Measurements from ENCODE around the gene CCN6. TPM values are rescaled to one million over a fixed set of nuclear protein-coding genes. Genes with fewer than 3 reads are reported as not detected.

Gene CCN6
- total RNA-seq, 4 donors from 2014 or later, result 0.25 to 7.6 (median 1.0) TPM; not detected in 1

GRCh38 chr6:112109262-112109661, 55.4 kb downstream of the CCN6 start:
- Histone ChIP-seq H3K4me1 (no peaks in the 10 kb centered on the region), H3K36me3 (peaks cover 32% of the 10 kb centered on the region), H3K27ac (no peak overlapping the region), H3K27me3 (no peaks in the 10 kb centered on the region), H3K9me3 (no peaks in the 10 kb centered on the region), H3K4me3 (no peak overlapping the region)
- DNase-seq (ENCODE audit: low spot score in 2 of 2), result no peak
- no peak for TF ChIP-seq POLR2AphosphoS5 (IDR thresholded peaks at IDR 0.05)
- no peak for TF ChIP-seq EP300 (IDR thresholded peaks at IDR 0.05)
- TF ChIP-seq POLR2A (IDR thresholded peaks at IDR 0.05), result no peak
- TF ChIP-seq CTCF (IDR thresholded peaks at IDR 0.05), result no peak
- WGBS, result 73% methylated on average over 9 of the region's 9 CpGs

DNA sequence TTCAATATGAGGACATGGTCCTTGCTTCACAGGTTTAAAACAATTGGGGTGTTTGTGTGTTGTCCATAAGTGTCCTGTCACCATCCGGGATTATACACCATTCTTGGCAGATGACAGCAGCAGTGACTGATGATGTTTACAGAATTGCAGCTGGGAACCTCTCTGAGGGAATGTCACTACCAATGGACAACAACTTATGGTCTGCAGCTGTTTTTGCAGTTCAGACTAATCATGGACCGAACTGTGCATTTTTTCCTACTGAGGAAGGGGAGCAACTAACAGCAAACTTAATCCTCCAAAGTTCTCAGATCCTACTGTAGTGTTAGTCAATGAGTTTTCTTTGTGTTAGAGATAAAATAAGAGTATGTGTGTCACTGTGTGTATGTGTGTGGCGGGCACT, 59.5 kb downstream of the CCN6 start:
- DNase-seq (ENCODE audit: low spot score in 2 of 2), result no peak
- H3K9me3 ChIP-seq, result no peaks in the 10 kb centered on the region
- WGBS, result 73% methylated on average over 3 of the region's 3 CpGs

GRCh38 chr6:112113918-112114317, 60.0 kb downstream of the CCN6 start:
- TF ChIP-seq POLR2AphosphoS5 (IDR thresholded peaks at IDR 0.05) (no peak), EP300 (IDR thresholded peaks at IDR 0.05) (no peak), POLR2A (IDR thresholded peaks at IDR 0.05) (no peak), CTCF (IDR thresholded peaks at IDR 0.05) (no peak)
- Histone ChIP-seq H3K9me3 (no peaks in the 10 kb centered on the region), H3K27ac (no peak overlapping the region), H3K36me3 (peaks cover 44% of the 10 kb centered on the region), H3K27me3 (no peaks in the 10 kb centered on the region), H3K4me1 (no peaks in the 10 kb centered on the region), H3K4me3 (no peak overlapping the region)
- no peak for DNase-seq (ENCODE audit: low spot score in 2 of 2)

More for the DNA sequence above, 59.5 kb downstream of the CCN6 start:
- Histone ChIP-seq H3K27me3 (no peaks in the 10 kb centered on the region), H3K36me3 (peaks cover 45% of the 10 kb centered on the region), H3K4me1 (no peaks in the 10 kb centered on the region), H3K4me3 (no peak overlapping the region), H3K27ac (no peak overlapping the region)
- no peak for TF ChIP-seq CTCF (IDR thresholded peaks at IDR 0.05)
- TF ChIP-seq POLR2AphosphoS5 (IDR thresholded peaks at IDR 0.05), result no peak
- no peak for TF ChIP-seq POLR2A (IDR thresholded peaks at IDR 0.05)
- no peak for TF ChIP-seq EP300 (IDR thresholded peaks at IDR 0.05)

- H3K9me3 ChIP-seq, result no peaks in the 10 kb centered on the region
- DNase-seq (ENCODE audit: low spot score in 2 of 2), result no peak
- no peak overlapping the region for H3K27ac ChIP-seq
- H3K4me1 ChIP-seq, result no peaks in the 10 kb centered on the region
- no peaks in the 10 kb centered on the region for H3K27me3 ChIP-seq
- 94% methylated on average over 3 of the region's 3 CpGs for WGBS
- TF ChIP-seq POLR2AphosphoS5 (IDR thresholded peaks at IDR 0.05), result no peak
- TF ChIP-seq EP300 (IDR thresholded peaks at IDR 0.05), result no peak
- TF ChIP-seq CTCF (IDR thresholded peaks at IDR 0.05), result no peak
- TF ChIP-seq POLR2A (IDR thresholded peaks at IDR 0.05), result no peak
- H3K4me3 ChIP-seq, result no peak overlapping the region
- H3K36me3 ChIP-seq, result peaks cover 45% of the 10 kb centered on the region
Observed at GRCh38 chr6:112114577-112115223, 60.8 kb downstream of the CCN6 start.

- H3K4me1 ChIP-seq, result no peaks in the 10 kb centered on the region
- no peak overlapping the region for H3K27ac ChIP-seq
- TF ChIP-seq POLR2AphosphoS5 (IDR thresholded peaks at IDR 0.05), result no peak
- TF ChIP-seq EP300 (IDR thresholded peaks at IDR 0.05), result no peak
- no peak for TF ChIP-seq POLR2A (IDR thresholded peaks at IDR 0.05)
- no peak for TF ChIP-seq CTCF (IDR thresholded peaks at IDR 0.05)
- peaks cover 49% of the 10 kb centered on the region for H3K36me3 ChIP-seq
- H3K4me3 ChIP-seq, result no peak overlapping the region
- no peak for DNase-seq (ENCODE audit: low spot score in 2 of 2)
- no peaks in the 10 kb centered on the region for H3K9me3 ChIP-seq
- H3K27me3 ChIP-seq, result no peaks in the 10 kb centered on the region
- 96% methylated on average over 1 of the region's 1 CpG for WGBS
Observed at GRCh38 chr6:112116221-112116620, 62.3 kb downstream of the CCN6 start.

Data from suprapubic skin (tissue), 4 donors.